DMS153 treated with DMSO at 0.1 percent for 48 hours (cell line): ENCODE results near the gene TMEM174.

Source experiments
- DNase-seq: peaks from one replicate; lab custom pipeline; 2025; ENCODE audit not compliant: unreplicated experiment; lab: John Stamatoyannopoulos, UW

TMEM174 gene, protein sequence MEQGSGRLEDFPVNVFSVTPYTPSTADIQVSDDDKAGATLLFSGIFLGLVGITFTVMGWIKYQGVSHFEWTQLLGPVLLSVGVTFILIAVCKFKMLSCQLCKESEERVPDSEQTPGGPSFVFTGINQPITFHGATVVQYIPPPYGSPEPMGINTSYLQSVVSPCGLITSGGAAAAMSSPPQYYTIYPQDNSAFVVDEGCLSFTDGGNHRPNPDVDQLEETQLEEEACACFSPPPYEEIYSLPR

DNA sequence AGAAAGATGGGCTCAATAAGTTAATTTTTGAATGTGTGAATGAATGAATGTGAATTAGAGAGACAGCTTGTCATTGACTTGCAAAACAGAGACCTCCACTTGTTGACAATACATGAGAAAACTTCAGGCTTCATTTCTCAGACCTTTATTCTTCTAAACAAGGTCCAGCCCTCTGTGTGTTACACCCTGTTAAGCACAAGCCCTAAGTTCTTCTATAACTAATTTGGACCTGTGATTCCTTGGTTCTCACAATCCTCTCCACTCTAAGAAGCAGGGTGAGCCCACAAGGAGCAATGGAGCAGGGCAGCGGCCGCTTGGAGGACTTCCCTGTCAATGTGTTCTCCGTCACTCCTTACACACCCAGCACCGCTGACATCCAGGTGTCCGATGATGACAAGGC is at the start of gene TMEM174:
TSS of gene TMEM174 (plus strand) at position 243 of the 400 bp plus-strand sequence. CDS start at position 294, 51 bp downstream.
- DNase-seq, result no peak

DNA sequence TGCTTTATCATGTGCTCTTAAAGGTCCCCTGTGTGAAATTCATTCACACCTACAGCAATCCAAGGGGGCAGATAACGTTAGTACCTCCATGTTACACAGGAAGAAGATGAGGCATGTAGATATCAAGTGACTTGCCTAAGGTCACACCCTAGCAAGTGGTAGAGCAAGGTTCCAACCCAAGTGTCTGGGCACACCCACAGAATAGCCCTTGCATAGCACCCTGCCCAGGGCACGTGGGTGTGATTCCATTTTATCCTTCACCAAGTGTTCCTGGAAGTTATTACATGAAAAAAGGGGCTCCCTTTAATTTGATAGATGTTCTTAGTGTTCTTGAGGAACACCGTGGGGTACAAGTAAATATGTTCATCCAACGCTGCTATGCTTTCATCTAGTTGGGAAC is 47.7 kb upstream of the TMEM174 start:
- no peak for DNase-seq

DNA sequence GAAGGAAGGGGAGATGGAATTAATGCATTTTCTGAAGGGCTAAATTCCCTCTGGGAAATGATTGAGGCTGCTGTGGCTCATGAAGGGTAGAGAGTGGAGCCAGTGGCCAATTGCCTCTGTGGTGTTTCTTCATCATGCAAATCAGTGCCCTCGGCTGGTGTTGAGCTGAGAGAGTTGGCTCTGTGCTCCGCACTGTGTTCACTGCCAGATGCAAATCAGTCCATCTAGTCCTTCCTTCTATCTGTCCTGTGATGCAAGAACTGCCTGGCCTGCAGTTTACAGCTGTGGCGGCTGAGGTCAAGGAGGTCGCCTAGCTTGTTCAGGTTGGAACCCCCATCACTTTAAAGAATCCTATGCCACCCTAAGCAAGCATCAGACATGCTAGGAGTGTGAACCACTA is 46.6 kb upstream of the TMEM174 start:
- no peak for DNase-seq

DNA sequence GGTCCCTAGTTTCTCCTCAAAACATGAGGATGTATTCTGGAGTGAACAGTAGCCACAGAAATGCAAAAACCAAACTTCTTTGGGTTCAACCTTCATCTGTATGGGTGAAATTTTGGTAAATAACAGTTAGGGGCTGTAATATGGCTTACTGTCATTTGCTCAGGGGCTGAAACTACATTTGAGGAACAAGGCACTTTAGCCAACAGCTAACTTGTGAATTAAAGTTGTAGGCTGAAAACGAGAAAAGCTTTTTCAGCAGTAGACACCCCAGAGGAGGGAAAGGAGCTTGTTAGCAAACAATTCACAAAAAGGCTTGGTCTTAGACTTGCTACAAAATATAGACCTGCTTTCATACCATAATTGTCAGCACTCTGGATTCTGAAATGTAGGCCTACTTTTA is 46.0 kb upstream of the TMEM174 start:
- DNase-seq, result no peak

DNA sequence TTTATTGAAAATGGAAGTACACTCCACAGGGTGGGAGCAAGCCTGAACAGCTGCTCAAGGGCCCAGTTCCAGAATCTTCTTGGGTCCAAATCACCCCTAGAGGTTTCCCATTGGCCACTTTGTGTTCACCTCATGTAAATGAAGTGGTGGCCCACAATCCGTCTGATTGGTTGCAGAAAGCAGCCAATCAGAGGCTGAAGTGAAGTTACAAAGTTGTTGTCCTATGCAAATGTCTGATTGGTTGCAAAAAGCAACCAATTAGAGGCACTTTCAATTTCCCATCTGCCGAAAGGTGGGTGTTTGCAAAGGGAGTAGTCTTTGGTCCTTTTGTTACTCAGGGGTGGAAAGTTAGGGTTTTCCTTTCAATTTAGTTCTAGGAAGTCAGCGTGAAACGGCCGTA is 43.9 kb upstream of the TMEM174 start:
- no peak for DNase-seq

DNA sequence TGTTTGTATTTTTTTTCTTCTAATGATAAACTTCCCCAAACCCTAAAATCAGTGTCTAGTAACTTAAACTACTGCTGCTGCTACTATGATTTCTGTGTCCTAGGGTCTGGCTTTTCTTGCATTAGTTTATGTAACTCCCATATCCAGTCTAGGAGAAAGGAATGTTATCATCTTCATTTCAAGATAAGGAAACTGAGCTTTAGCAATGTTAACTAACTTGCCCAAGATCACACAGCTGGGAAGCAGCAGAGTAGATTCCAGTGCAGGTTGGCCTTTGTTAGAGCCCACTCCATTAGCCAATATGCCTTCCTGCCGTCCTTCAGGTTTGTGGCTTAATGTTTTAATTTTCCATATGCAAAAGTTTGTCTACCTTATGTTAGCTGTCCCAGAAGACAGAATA is 42.2 kb upstream of the TMEM174 start:
- DNase-seq, result no peak

DNA sequence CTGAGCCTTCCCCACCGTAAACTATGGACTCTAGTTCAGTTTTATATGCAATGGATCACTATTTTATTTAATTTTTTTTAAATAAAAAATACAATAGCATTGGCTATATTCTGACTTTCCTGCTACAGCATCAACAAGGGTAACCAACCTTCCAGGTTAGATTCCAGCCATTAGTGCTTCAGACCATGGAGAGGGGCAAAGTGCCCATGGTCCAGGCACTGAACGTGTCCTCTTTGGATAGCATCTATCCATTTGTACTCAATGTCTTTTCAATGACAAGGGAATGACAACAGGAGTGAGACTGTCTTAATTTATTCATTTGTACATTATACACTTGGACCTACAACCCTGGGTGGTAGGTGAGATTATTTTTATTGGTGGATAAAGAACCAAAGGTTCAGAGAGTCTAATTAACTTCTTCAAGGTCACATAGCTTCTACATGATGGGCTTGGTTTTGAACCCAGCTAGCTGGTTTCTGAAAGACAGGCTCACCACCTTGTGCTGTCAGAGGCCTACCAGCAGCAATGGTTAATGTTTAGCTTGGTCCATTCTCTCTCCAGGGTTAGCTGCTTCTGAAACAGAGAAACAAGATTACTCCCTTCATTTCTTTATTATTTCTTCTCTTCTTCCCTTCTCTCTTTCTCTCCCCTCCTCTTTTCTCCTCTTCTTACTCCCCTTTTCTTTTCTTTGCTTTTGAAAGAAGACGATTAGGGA is 41.1 kb upstream of the TMEM174 start:
- DNase-seq, result no peak

DNA sequence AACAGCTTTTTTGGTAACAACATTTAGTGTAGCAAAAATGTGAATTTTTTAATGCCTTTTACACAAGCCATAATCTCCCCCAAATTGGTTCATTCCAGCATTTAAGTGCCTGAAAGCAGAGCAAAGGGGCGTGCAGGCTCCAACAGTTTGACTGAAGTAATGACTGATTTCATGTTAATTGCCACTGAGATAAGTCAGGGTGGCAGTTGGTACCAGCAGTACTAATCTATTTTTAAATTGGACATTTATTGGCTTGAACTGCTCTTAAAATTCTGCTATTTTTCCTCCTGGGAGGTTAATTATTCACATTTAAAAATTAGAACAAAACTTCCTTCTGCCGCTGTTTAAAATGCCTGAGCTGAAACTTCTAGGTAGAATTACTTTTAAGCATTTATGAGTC is 40.2 kb upstream of the TMEM174 start:
- no peak for DNase-seq

DNA sequence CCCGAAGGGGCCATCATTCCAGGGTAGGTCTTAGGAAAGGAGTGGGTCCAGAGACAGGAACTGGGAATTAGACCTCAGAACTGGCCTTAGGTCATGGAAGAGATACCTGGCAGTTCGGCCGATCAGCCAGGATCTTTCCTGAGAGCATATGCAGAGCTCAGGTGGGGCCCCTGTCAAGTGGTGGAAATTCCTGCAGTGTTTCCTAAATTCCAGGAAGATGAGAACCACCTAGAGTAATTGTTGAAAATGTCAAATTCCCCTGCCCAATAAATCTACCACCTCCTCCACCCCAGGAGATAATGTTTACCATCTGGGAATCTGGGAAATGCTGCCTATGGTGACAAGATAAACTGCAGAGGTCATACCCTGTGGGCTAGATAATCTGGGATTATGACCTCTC is 38.0 kb upstream of the TMEM174 start:
- DNase-seq, result no peak

DNA sequence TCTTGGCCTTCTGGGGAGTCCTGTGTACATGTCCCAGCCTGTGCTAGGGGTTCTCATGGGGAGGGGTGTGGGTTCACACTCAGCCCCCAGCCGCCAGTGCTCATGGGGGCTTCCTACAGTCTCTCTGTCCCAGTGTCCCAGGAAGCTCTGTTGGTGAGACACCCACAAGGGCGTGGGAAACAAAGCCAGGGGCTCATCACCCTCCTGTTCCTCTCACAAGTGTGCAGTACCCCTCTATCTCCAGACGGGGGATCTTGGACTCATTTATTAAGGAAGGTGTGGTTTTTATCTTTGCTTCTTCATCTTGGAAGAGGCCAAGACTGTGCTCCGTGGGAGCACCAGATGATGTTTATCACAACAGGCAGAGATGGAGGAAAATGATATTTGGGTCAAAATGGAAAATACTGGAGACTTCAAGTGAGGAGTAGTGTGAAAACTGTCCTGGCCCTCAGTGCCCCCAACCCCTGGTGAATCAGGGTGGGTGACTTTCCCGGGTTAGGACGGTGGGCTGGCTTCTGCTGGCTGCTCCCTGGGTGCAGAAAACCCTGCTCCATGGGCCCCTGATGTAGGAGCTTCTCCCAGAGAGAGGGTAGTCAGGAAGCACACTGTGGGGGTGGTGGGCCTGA is 37.5 kb upstream of the TMEM174 start:
- no peak for DNase-seq

DNA sequence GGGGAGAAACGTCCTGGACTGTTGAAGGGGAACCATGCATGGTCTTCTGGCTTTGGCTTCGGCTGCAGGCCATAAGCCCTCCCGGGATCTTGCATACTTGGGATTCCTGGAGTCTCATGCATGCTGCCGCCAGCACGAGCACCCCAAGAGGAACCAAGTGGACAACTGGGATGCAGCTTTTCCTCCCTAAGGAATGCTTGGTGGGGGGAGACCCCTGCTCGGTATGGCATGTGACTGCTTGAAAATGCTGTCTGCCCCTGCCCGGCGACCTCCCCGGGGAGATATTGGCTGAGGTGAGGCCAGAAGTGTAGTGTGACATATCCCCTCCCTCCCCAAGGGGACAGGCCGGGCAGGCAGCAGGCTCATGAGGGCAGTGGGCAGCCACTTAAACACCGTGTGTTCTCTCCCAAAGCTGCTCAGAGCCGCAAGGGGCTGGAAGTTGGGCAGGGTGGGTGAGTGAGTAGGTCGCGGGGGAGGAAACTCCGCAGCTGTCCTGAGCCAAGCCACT is 36.9 kb upstream of the TMEM174 start:
- DNase-seq, result no peak

DNA sequence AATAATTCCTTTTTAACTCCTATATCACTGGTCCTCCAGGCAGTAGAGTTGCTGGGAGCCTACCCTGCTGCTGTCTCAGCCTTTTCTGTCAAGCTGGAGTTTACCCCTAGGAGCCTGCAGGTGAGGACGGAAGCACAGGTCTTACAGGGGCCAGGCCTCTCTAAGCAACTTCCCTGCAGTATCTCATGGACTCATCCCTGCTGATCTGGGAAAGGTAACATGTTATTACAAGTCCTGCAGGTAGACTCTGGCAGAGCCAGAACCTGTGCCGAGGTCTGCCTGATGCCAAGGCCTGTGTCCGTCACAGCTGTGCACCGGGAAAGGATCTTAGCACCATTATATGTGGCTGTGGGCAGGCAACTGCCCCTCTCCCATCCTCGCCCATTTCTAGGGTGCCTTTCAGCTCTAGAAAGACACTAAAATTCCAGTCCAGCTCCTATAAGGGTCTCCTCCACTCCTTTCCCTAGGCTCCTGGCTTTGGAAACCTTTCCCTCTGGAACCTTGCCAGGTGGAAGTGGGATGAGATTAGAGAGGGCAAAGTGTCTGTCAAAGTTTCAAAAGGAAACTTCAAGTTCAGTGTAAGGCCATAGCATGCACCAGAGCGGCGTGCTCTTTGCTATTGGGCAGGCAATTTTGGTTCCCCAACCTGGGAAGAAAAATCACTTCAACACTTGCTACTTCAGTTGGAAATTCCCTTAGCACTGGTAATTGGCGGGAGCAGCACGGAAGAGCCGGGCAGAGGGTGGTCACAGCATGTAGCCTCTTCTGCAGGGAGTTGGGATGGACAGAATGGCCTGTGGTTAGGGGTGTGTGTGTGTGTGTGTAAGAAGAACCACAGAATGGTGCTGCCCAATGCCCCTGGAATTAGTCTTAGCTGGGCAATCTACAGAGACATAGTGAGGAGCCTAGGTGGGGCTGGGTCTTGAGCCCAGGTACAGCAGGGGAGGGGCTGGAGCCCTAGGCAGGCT is 35.1 kb upstream of the TMEM174 start:
- DNase-seq, result no peak

DNA sequence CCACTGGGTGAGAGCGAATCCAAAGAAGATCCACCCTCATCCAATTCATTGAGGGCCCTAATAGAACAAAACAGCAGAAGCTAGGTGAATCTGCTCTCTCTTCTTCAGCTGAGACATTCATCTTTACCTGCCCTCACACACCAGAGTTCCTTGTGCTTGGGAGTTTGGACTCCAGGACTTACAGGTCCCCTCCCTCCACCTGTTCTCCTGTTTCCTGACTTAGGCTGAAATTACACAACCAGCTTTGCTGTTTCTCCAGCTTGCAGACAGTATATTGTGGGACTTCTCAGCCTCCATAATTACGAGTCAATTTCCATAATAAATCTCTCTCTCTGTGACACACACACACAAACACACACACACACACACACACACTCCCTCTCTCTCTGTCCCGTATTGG is 33.5 kb upstream of the TMEM174 start:
- no peak for DNase-seq

DNA sequence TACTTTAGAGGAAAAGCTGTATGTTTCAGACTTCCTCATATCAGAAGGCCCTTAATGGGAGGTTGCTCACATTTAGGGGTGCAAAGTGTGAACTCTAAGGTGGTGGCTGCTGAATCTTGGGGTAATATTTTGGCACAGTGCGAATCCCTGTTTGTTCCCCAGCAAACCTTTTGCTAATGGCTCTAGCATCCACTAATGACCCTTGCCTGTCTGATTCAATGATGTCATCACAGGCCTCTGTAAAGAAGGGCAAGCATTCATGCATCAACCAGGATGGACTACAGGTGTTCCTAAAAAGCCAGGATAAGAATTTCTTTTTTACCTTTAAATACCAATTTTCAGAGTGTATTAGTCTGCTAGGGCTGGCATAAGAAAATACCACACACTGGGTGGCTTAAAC is 32.2 kb upstream of the TMEM174 start:
- DNase-seq, result no peak

DNA sequence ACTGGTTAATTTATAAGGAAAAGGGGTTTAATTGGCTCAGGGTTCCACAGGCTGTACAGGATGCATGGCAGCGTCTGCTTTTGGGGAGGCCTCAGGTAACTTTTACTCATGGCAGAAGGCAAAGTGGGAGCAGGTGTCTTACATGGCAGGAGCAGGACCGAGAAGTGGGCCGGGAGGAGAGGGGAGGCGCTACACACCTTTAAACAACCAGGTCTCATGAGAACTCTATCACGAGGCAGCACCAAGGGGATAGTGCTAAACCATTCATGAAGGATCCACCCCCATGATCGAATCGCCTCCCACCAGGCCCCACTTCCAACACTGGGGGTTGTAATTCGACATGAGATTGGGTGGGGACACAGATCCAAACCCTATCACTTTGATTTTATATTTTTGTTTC is 31.0 kb upstream of the TMEM174 start:
- DNase-seq, result no peak

DNA sequence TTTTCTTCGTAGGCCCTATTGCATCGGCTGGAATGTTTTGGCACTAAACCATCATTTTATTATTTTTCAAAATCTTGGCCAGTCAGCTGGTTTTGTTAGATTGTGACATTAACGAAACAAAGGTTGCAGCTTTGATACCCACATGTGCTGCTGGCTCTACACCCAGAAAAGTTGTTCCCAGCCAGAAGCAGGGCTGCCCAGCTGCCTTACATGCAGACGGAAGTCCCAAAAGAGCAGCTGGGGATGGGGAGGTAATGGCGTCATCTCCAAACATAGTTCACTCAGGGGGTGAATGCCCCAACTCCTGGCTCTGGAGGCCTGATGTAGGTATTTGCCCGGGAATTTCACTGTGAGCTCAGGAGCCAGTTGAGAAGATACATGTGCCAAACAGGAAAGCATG is 29.3 kb upstream of the TMEM174 start:
- no peak for DNase-seq

DNA sequence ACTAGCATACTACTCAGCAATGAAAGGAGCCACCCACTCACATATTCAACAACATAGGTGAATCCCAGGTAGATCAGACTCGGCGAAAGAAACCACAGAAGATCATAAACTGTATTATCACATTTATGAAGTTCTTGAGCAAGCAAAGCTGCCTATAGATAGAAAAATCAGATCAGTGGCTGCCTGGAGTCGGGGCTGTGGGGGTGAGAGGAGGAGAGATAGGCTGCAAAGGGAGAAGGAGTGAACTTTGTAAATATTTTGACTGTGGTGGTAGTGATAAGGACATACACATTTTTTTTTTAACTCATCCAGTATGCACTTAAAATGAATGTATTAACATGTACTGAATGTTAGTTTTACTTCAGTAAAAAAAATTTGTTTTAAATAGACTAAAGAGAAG is 23.5 kb upstream of the TMEM174 start:
- no peak for DNase-seq

DNA sequence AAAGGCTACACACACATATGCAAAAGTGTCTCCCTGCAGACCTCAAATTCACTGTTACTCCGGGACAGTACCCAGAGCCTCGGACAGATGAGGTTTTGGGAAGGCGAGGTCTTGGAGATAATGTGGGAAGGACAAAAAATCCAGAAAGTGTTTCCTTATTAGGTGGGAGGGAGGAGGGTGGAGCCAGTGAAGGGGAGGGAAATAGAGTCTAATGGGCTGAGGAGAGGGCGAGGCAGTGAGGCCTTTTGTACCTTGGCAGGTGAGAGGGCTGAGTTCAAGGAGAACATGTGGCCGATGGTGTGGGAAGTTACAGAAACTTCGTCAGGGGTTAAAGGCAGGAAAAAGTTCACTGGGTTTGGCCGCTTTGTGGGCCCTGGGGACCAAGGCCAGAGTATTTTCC is 22.1 kb upstream of the TMEM174 start:
- no peak for DNase-seq

DNA sequence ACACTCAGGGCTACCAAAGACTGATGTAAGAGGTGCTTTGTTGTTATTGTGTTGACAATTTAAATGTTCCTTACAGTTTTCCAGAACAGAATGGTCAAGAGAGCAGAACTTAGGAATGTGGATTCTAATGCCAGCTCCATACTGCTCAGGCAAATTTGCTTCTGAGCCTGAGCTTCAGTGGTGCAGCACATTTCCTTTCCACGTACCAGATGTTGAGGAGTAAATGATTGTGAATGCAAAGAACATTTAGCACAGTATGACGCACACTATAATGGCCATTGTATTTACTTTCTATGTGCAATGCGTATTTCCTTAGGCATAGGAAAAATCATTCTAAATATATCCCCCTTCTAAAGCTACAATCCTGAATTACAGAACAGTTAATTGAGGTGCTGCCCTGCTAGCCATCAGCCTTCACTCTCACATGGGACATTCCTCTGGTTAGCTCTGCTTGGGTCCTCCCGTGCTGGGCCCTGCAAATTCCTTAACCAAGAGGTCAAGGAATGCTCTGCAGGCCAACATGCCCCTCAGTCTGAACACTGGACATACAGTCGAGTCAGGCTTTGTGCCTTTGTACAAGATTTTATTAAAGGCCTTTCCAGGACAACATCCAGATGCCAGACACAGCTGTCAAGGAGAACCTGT is 21.1 kb upstream of the TMEM174 start:
- DNase-seq, result no peak
